HG03280 (cell line): ENCODE data around the gene ATG9B.
"Not testable (repeated sequence)": the region's sequence is repeated elsewhere in the genome, so short reads cannot be mapped to it uniquely, and the experiment has no call there.

ENCODE experiments used
- ATAC-seq: cut with Tn5 transposase; IDR thresholded peaks from one replicate; pipeline ENCODE4 v1.9.1; 2021; ENCODE audit warnings: mild to moderate bottlenecking, moderate library complexity; ENCODE audit not compliant: unreplicated experiment

The ATG9B gene

GRCh38 chr7:151017370-151017952, 6.8 kb downstream of the ATG9B start:
- ATAC-seq: no peak

DNA sequence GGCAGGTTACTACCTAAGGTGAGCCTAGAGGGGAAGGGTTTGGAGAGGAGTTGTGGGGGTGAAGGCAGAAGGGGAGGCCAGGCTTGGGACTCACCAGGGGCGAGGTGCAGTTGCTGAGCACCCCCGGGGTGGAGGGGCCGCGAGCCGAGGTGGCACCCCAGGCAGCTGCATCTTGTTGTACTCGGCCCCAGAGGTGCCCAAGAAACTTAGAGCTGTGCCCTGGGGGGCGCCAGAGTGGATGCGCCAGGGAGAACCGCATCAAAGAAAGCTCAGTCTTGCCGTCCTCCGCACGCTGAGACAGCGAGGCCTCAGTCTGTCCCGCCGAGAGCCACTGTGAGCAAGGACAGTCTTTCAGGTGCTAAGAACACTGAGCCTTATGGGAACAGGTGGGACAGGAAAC, 7.4 kb downstream of the ATG9B start:
- ATAC-seq: no peak

- no peak for ATAC-seq
Measured at GRCh38 chr7:151016505-151016904, 7.8 kb downstream of the ATG9B start.

- no peak for ATAC-seq
Measured at GRCh38 chr7:151015967-151016366, 8.3 kb downstream of the ATG9B start.

- no peak for ATAC-seq
Measured at GRCh38 chr7:151014950-151015349, 9.3 kb downstream of the ATG9B start.

DNA sequence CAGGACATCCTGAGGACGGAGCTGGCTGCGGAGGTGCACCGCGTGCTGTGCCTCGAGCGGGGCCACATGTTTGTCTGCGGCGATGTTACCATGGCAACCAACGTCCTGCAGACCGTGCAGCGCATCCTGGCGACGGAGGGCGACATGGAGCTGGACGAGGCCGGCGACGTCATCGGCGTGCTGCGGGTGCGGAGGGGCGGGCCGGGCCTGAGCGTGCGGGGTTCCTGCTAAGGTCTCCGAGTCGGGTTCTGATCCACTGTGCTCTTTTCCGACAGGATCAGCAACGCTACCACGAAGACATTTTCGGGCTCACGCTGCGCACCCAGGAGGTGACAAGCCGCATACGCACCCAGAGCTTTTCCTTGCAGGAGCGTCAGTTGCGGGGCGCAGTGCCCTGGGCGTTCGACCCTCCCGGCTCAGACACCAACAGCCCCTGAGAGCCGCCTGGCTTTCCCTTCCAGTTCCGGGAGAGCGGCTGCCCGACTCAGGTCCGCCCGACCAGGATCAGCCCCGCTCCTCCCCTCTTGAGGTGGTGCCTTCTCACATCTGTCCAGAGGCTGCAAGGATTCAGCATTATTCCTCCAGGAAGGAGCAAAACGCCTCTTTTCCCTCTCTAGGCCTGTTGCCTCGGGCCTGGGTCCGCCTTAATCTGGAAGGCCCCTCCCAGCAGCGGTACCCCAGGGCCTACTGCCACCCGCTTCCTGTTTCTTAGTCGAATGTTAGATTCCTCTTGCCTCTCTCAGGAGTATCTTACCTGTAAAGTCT, 10.4 kb downstream of the ATG9B start:
- ATAC-seq: peak; percentile 43

DNA sequence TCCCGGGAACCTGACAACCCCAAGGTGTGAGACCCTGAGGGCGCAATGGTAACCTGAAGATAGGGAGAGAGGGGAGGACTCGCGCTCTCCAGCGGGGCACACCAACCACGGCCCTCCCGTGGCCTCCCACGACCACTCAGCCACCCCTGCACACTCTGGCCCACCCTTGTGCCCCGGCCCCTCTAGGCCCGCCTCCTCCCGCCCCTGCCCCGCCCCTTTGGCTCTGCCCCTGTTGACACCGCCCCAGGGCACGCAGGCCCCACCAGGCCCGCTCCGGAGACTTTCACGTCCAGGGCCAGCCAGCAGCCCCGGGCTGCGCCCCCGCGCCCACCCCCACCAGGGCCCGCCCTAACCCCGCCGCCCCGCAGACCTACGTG, 10.9 kb downstream of the ATG9B start:
- no peak for ATAC-seq

GRCh38 chr7:151012911-151013347, 11.4 kb downstream of the ATG9B start:
- no peak for ATAC-seq

DNA sequence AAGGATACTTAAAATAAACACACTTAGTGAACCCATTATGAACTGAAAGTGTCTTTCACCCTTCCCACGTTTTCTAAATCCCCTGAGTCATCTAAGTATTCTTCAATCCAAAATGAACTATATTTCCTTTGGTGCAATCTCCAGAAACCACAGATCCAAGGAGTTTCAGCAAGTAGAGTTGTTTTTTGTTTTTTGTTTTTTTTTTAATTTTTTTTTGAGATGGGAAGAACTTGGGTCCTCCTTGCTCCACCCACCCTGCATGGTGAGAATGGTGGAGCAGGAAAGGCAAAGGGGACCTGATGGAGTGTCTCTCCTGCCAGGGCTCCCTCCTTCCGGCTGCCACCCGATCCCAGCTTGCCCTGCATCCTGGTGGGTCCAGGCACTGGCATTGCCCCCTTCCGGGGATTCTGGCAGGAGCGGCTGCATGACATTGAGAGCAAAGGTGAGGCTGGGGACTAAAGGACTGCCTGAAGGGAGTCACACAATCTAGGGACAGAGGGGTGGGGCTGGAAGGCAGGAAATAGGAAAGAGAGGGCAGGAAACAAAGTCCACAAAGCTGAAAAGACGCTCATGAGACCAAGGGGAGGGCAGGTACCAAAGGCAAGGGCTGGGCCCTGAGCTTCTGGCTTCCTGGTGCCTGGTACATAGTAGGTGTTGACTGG, 12.1 kb downstream of the ATG9B start:
- ATAC-seq: no peak

DNA sequence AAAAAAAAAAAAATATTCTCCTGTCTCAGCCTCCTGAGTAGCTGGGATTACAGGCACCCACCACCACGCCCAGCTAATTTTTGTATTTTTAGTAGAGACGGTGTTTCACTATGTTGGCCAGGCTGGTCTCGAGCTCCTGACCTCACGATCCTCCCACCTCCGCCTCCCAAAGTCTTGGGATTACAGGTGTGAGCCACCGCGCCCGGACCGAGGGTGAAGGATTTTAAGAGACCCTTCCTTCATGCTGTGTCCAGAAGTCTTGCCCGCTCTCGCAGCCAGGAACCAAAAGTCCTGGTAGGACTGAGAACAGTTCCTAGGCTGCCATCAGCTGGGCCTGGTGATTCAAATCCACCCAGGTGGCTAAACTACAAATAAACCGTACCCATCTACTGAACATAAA, 12.7 kb downstream of the ATG9B start:
- not testable (repeated sequence) for ATAC-seq

DNA sequence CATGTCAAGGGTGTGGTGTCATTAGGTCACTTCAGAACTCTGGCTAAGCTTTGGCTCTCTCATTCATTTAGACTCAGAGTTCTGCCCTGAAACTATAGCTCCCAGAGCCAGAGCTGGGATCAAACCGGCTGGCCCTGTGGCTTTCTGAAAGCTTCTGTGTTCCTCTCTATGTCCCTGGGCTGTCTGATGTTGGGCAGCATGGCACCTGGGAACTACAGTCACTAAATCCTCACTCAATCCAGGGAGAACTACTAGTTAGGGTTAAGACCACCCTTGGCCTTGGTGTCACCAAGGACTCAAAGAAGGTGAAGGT, 13.2 kb downstream of the ATG9B start:
- ATAC-seq: no peak

DNA sequence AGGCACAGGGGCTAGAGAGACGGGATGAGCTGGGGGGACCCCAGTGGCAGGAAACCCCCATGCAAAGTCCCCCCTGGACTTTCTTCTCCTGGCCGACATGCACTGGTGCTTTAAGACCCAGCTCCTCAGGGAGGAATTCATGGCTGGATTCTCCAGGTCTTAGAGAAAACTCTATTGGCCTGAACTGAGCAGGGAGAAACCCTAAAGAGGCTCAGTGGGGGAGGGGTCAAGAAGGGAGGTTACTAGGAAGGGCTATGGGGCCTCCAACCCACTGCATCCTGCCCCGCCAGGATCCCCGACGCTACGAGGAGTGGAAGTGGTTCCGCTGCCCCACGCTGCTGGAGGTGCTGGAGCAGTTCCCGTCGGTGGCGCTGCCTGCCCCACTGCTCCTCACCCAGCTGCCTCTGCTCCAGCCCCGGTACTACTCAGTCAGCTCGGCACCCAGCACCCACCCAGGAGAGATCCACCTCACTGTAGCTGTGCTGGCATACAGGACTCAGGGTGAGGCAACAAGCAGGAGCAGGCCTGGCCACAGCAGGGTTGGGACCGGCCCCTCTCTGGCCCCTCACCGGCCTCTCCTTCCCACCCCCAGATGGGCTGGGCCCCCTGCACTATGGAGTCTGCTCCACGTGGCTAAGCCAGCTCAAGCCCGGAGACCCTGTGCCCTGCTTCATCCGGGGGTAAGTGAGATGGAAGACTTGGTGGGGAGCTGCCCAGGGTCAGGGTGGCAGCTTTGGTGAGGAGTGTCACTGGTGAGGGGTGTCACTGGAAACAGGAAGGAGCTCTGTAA, 13.8 kb downstream of the ATG9B start:
- ATAC-seq: no peak

GRCh38 chr7:151010037-151010306, 14.3 kb downstream of the ATG9B start:
- ATAC-seq: no peak

DNA sequence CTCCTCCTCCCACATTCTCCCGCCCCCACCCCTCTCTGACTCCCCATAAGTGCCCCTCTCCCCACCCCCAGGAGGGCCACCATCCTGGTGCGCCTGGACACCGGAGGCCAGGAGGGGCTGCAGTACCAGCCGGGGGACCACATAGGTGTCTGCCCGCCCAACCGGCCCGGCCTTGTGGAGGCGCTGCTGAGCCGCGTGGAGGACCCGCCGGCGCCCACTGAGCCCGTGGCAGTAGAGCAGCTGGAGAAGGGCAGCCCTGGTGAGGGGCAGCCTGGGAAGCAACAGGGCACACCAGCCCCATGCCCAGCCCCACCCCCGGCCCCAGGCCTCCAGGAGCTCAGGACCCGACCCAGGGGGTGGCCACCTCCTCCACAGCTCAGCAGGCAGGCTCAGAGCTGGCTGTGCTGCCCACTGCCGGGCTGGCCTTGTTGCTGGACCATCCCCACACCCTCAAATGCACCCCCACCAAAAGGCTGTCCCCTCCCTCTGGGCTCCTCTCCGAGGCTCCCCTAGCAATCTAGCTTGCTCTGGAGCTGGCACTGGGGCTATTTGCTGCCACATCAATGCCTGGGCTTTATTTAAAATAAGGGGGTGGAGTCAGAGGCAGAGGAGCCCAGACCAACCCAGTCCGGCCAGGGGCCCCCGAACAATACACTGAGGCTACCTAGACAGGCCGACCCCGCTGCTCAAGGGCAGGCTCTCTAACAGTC, 14.8 kb downstream of the ATG9B start:
- no peak for ATAC-seq

- ATAC-seq: peak; percentile 85
Measured at GRCh38 chr7:151008511-151009323, 15.6 kb downstream of the ATG9B start.

DNA sequence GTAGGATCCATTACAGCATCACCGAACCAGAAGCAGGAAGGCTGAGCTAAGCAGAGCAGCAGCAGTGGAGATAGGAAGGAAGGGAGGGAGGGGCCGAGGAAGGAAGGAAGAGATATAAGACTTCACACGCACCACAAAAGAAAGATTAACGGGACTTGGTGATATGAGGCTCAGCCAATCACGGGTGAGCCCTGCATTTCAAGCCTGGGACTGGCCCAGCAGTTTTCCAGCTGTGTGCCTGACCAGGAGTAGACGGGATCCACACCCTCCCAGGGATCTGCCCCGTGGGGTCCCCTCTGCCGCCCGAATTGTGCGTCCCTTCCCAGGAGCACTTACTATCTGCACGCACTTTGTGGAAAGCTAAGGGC, 16.2 kb downstream of the ATG9B start:
- no peak for ATAC-seq

GRCh38 chr7:151007469-151007898, 16.8 kb downstream of the ATG9B start:
- ATAC-seq: no peak

DNA sequence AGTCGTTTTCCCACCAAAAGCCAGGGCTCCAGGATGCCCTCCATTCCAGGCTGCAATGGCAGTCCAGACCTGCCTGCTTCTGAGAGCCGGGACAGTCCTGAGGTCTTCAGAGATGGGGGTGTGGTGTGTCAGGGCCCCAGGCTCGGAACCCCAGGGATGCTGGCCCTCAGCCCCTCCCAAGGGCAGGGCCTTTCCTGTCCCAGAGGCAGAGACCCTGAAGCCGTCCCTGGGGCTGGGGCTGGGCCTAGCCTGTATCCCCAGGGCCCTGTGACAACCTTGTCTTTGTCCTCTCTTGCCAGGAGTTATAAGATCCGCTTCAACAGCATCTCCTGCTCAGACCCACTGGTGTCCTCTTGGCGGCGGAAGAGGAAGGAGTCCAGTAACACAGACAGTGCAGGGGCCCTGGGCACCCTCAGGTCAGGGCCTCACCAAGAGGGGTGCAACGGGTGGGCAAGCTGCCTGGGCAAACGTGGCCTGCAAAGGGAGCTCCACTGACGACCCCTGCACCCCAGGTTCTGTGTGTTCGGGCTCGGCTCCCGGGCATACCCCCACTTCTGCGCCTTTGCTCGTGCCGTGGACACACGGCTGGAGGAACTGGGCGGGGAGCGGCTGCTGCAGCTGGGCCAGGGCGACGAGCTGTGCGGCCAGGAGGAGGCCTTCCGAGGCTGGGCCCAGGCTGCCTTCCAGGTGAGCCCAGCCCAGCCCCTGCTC, 17.5 kb downstream of the ATG9B start:
- no peak for ATAC-seq

GRCh38 chr7:151005566-151005965, 18.7 kb downstream of the ATG9B start:
- no peak for ATAC-seq

DNA sequence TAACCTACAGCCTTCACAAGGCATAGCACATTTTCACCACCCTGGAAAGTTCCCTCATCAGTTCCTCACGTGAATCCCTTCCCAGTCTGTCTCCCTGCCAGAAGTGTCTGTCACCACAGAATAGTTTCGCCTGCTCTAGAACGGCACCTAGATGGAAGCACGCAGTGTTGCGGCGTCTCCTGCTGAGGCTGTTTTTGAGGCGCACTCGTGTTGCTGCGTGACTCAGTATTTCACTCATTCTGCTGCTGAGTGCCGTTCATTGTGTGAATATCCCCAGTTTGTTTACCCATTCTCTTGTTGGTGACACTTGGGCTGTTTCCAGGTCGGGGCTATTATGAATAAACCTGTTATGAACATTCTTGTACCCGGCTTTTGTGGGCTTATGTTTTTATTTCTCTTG, 20.7 kb downstream of the ATG9B start:
- ATAC-seq: no peak
